Gastrocnemius medialis (tissue), 4 donors: ENCODE data around the gene TMEM252.

Experiments
- CTCF ChIP-seq, 5 experiments: fragments of 450-650 bp in 3 of 5; fragments of 200-600 bp in 2 of 5; sonication (generic) in 2 of 5; IDR thresholded peaks in 4 of 5; conservative IDR thresholded peaks in 1 of 5; 1 replicate in 4 of 5; 2 replicates in 1 of 5; pipeline ENCODE4 v1.5.1; 2016 to 2019; ENCODE audit warnings: antibody characterized with exemption in 5 of 5, mild to moderate bottlenecking in 3 of 5, moderate library complexity in 3 of 5
- POLR2A ChIP-seq, 2 donors: fragments of 450-650 bp; IDR thresholded peaks; one replicate each; pipeline ENCODE4 v1.6.1; 2017; ENCODE audit warnings: antibody characterized with exemption in 2 of 2, mild to moderate bottlenecking in 2 of 2, moderate library complexity in 2 of 2

- TF ChIP-seq CTCF (IDR thresholded peaks at IDR 0.05 in 4 of 5, conservative IDR thresholded peaks at IDR 0.05 in 1 of 5): no peak
- no peak for TF ChIP-seq POLR2A (IDR thresholded peaks at IDR 0.05)
Observed at GRCh38 chr9:68497629-68498028, 43.1 kb downstream of the TMEM252 start.
